HG03342 (cell line): ENCODE results near the gene OR4K5.
"Not testable (repeated sequence)": the region's sequence is repeated elsewhere in the genome, so short reads cannot be mapped to it uniquely, and the experiment has no call there.

Experiments
- ATAC-seq: cut with Tn5 transposase; IDR thresholded peaks from one replicate; pipeline ENCODE4 v1.9.1; 2021; ENCODE audit warnings: mild to moderate bottlenecking, moderate library complexity; ENCODE audit not compliant: unreplicated experiment

OR4K5 gene

DNA sequence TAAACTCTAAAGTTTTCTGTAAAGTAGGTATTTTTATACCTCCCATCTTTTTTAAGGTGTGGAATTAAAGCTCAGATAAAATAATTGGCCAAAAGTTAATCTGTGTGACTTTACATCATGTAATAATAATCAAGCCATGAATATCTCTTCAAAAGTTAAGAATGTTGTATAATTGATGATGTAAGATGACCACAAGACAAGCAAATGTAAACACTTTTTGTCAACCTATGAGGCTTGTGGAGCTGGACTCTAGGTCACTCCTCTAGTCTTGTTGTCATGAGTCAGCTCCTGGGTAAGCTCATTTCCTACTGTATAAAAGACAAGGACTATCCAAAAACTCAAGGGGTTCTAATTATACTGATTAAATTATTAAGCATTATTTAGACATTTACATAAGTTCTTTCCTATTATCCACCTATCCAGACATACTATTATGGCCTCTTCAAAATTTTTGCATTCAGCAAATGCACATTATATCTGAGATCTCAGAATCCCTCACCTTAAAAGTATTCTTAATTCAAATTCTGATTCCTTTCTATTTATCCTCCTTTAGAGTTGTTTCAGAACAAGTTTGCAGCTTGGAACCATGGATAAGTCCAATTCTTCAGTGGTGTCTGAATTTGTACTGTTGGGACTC, at the start of gene OR4K5:
TSS of gene OR4K5 (plus strand) at position 587 of the 637 bp plus-strand sequence. CDS start at position 587, 0 bp downstream.
- no peak for ATAC-seq

DNA sequence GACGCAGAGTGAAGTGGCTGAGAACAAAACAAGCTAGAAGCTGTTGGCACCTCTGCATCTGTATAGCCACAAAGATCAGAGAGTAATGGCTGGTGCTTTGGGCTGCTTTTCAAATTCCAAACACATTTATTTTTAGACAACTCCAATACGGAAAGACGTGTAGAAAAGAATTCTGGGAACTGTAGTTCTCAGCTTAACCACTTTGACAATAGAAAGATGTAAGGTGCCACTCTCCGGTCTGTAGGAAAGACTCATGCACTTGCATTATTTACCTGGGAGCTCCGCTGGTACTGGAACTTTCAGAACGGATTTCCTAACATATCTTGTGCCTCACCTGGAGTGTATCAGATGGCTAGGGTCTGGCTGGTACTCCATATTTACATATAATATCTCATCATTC, 47.2 kb upstream of the OR4K5 start:
- no peak for ATAC-seq

GRCh38 chr14:19874842-19875241, 45.6 kb upstream of the OR4K5 start, which contains the start of gene OR4K2:
OR4K2 (plus strand) TSS chr14:19875142; CDS start chr14:19876268, 1,126 bp downstream.
- ATAC-seq = no peak

GRCh38 chr14:19878029-19878642, 42.3 kb upstream of the OR4K5 start:
- no peak for ATAC-seq

DNA sequence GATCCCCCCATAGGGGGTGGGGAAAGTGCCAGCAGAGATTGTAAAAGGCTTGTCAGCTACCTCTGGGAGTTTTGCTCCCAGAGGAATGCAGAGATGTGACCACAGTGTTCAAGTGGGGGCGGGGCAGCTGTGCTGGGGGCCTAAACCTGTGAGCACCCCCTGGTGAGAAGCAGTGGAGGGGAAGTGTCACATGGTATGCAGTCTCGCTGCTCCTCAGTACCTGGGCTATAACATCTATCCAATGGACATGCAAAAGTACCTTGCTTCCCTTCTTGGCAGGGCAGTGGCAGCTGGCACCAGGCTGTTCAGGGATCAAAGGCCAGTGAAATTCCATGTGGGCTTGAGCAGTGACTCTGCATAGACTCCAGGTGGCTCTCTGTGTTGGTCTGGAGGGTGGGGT, 25.1 kb upstream of the OR4K5 start:
- ATAC-seq = no peak

DNA sequence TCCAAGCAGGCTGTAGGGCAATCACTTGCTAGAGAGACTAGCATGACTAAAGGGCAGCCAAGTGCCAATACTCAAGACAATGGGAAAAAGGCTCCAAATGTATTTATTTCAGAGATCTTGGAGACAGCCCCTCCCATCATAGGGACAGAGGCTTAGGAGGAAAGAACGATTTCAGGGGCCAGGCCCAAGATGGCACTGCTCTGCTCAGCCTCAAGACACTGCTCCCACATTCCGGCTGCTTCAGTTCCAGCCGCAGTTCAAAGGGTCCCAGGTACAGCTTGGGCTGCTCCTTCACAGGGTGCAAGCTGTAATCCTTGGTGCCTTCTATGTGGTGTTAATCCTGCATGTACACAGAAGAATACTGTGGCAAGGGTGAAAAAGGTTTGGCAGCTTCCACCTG, 19.4 kb upstream of the OR4K5 start:
- ATAC-seq = no peak

DNA sequence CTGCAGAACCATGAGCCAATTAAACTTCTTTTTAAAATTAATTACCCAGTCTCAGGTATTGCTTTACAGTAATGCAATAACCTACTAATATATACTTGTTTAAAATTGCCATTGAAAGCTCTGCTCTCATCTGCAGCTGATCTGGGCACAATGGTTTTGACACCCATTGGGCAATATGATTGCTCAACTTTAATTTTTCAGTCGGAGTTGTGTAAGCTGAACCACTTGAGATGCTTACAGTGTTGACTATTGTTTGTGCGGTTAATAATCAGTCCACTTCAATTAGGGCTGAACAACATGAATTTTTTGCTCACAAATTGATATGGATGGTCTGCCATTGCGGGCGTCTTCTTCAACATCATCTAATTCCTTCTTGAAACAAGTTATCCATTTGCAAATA, 18.0 kb upstream of the OR4K5 start:
- no peak for ATAC-seq

GRCh38 chr14:19906665-19907064, 13.7 kb upstream of the OR4K5 start:
- no peak for ATAC-seq

GRCh38 chr14:19911114-19911513, 9.3 kb upstream of the OR4K5 start:
- no peak for ATAC-seq

GRCh38 chr14:19917243-19917642, 3.2 kb upstream of the OR4K5 start:
- ATAC-seq = no peak

DNA sequence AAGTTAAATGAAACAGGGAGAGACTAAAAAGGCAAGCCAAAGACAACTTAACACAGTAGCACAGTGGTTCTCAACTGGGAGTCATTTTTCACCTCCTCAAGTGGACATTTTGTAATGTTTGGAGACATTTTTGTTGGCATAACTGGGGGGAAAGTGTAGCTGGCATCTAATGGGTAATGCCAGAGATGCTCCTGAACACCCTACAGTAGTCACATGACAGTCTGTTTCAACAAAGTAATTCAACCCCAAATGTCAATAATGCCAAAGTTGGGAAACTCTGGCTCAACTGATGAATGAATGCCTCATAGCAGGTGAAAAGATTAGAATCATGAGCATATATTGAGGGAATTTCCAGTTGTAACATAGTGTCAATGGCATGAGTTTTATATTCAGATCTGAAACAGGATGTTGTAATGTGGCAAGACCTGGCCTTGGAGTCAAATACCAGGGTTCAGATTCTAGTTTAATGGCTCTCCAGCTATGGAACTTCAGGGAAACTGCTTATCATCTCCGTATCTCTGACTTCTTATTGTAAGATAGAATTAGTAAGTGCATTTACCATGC, 2.4 kb upstream of the OR4K5 start:
- no peak for ATAC-seq

DNA sequence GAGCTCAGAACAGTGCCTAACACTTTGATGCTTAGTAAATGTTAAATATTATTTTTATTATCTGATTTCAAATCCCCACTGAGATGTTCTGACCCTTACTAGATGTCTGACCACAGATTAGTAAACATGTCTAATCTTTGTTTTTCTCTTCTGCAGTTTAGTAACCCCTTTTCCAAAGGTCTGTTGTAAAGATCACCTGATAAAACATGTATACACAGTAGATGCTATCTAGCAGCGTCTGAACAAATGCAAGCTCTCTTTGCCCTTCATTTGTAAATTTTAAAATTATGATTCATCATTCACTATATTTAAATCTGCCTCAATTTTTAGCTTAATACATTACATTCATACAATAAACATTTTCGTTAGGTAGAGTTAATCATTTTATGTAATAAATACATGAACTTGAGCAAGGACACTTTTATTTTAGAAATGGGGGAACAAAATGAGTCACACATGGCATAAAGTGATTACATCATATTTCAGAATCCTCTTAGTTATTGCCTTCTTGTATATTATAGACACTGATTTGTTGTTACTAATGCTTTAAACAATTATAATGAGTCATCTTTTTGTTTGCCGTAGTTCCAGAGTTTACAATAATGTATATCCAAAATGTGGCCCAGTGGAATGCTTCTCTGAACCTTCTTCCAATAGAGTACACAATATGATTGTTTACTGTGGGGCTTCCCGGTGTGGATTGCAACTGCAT, 1.7 kb upstream of the OR4K5 start:
- ATAC-seq = no peak

GRCh38 chr14:19930617-19931016, 10.2 kb downstream of the OR4K5 start, which contains the start of gene OR4K1:
OR4K1 (plus strand) TSS chr14:19930917; CDS start chr14:19935667, 4,750 bp downstream.
- ATAC-seq = no peak

- ATAC-seq = no peak
Measured at GRCh38 chr14:19941668-19942067, 21.3 kb downstream of the OR4K5 start.

GRCh38 chr14:19947413-19948090, 27.1 kb downstream of the OR4K5 start:
- ATAC-seq = no peak

- ATAC-seq = no peak
Measured at GRCh38 chr14:19949218-19949617, 28.8 kb downstream of the OR4K5 start.

- ATAC-seq = not testable (repeated sequence)
Measured at GRCh38 chr14:19969735-19970134, 49.3 kb downstream of the OR4K5 start.
